ENCODE results near the gene ELL. TPM values are rescaled to one million over a fixed set of nuclear protein-coding genes. Genes with fewer than 3 reads are reported as not detected.

The ELL gene
- total RNA-seq, 1 experiment from 2014 or later: 17.0 TPM

DNA sequence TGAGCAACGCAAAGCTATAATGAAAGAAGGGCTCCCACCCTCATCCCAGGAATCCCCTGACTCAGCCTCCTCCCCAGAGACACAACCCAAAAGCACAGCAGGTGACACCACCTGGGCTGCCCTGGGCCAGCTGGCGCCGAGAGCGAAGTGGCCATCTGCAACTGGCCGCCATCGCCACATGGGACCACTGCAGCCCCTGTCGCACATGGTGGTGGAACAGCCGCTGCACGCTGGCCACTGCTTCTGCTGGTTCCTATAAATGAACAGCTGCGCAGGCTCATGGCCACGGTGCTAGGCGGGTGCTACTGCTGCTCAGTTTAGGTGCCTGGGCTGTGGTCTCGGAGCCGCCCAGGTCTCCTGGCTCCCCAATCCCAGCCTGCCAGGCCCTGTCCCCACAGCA is 72.3 kb downstream of the ELL start:
- H3K23me2 ChIP-seq (ENCODE audit: insufficient read length, low read depth, low read length, poor library complexity, severe bottlenecking): no peaks in the 10 kb centered on the region
- no peak overlapping the region for H3K14ac ChIP-seq (ENCODE audit: insufficient read depth, low read length)
- H4K20me1 ChIP-seq (ENCODE audit: control insufficient read depth, insufficient read depth, insufficient read length): no peaks in the 10 kb centered on the region
- H3K27me3 Mint-ChIP-seq (ENCODE audit: low read depth): no peaks in the 10 kb centered on the region; the same call in 1 of the 2 replicates
- no peak overlapping the region for H3K23ac ChIP-seq (ENCODE audit: insufficient read length, low read depth, low read length)
- no CpG with 5 or more reads among the region's 14 CpGs for WGBS (ENCODE audit: extremely low coverage, insufficient read length, low lambda C conversion rate)
- DNase-seq: no peak
- H2BK12ac ChIP-seq (ENCODE audit: insufficient read length, low read depth, low read length): no peak overlapping the region
- TF ChIP-seq, protein P1, sequence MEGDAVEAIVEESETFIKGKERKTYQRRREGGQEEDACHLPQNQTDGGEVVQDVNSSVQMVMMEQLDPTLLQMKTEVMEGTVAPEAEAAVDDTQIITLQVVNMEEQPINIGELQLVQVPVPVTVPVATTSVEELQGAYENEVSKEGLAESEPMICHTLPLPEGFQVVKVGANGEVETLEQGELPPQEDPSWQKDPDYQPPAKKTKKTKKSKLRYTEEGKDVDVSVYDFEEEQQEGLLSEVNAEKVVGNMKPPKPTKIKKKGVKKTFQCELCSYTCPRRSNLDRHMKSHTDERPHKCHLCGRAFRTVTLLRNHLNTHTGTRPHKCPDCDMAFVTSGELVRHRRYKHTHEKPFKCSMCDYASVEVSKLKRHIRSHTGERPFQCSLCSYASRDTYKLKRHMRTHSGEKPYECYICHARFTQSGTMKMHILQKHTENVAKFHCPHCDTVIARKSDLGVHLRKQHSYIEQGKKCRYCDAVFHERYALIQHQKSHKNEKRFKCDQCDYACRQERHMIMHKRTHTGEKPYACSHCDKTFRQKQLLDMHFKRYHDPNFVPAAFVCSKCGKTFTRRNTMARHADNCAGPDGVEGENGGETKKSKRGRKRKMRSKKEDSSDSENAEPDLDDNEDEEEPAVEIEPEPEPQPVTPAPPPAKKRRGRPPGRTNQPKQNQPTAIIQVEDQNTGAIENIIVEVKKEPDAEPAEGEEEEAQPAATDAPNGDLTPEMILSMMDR (conservative IDR thresholded peaks at IDR 0.05): no peak
- H3K18ac ChIP-seq (ENCODE audit: insufficient read length, low read depth, low read length): no peak overlapping the region
- no peak overlapping the region for H3K4ac ChIP-seq (ENCODE audit: low read depth, low read length)
- H3K79me2 ChIP-seq (ENCODE audit: insufficient read depth, low read length): no peaks in the 10 kb centered on the region
- no peaks in the 10 kb centered on the region for H3K9me3 ChIP-seq (ENCODE audit: control insufficient read depth, low read depth, low read length)
- no peak overlapping the region for H3K4me3 Mint-ChIP-seq
- no peak overlapping the region for H2AFZ ChIP-seq (ENCODE audit: low read length)
- H4K91ac ChIP-seq (ENCODE audit: insufficient read length, low read depth, low read length): no peak overlapping the region
- no peak overlapping the region for H2BK15ac ChIP-seq (ENCODE audit: low read depth, low read length)
- no peak overlapping the region for H4K8ac ChIP-seq (replicated peaks; ENCODE audit: insufficient read length, low read depth, low read length)
- no peak overlapping the region for H3T11ph ChIP-seq (ENCODE audit: low read length)
- H2BK5ac ChIP-seq (ENCODE audit: insufficient read length, low read length): no peak overlapping the region
- H2BK20ac ChIP-seq (ENCODE audit: low read depth, low read length, poor library complexity, severe bottlenecking): no peak overlapping the region
- no peak overlapping the region for H4K5ac ChIP-seq (ENCODE audit: insufficient read length, low read depth, low read length)
- H3K79me1 ChIP-seq (ENCODE audit: insufficient read depth, low read depth, low read length, poor library complexity, severe bottlenecking): no peaks in the 10 kb centered on the region
- peaks cover 6 to 10% of the 10 kb centered on the region in 2 experiments; a peak in 3 of 4 replicates for H3K4me1 Mint-ChIP-seq
- no peak overlapping the region for H3K9ac ChIP-seq (ENCODE audit: extremely low read depth, insufficient read length, low read length)
- H2AK5ac ChIP-seq (ENCODE audit: insufficient read length, low read length): no peak overlapping the region
- peaks cover 2 to 25% (median 22%) of the 10 kb centered on the region in 3 experiments; a peak in 6 of 7 replicates for H3K36me3 Mint-ChIP-seq (ENCODE audit: insufficient read depth in 1 of 3, low read depth in 3 of 3)
- H3K4me1 ChIP-seq (ENCODE audit: insufficient read depth, low read length): no peaks in the 10 kb centered on the region
- no peaks in the 10 kb centered on the region for H3K9me3 Mint-ChIP-seq
- no peaks in the 10 kb centered on the region for H3K27me3 ChIP-seq (ENCODE audit: insufficient read depth, low read length)
- no peak overlapping the region for H3K27ac ChIP-seq (ENCODE audit: insufficient read length, low read depth, low read length)
- no peak overlapping the region for H2BK120ac ChIP-seq (ENCODE audit: low read depth, low read length, poor library complexity, severe bottlenecking)
- no peak overlapping the region for H3K4me2 ChIP-seq (ENCODE audit: insufficient read depth, insufficient read length, low read length)
- H3K27ac Mint-ChIP-seq: no peak overlapping the region
- H3K56ac ChIP-seq (ENCODE audit: insufficient read length, low read depth, low read length): no peak overlapping the region
